HG03097 (cell line): ENCODE data around the gene RSRC1.
A peak's percentile ranks its signal among the peaks of the same experiment; 100 is the strongest.

Experiments used
- ATAC-seq: cut with Tn5 transposase; IDR thresholded peaks from one replicate; pipeline ENCODE4 v1.9.1; 2021; ENCODE audit not compliant: unreplicated experiment, low FRiP score

Gene RSRC1

DNA sequence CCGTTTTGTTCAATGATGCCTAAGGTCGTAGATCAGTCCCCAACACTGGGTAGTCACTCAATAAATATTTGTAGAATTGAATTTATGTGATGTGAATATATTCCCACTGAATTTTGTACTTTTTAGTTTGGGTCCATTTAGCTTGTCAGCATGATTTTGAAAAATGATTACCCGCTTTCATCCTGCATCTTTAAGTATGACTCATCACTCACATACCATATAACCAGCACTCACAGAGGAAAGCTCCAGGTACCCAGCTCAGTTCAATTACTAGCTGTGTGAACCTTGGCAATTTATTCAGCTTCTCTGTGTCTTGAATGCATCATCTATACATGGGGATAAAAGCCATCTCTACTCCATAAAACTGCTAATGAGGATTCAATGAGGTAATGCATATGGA, 458.9 kb downstream of the RSRC1 start:
- ATAC-seq: no peak

DNA sequence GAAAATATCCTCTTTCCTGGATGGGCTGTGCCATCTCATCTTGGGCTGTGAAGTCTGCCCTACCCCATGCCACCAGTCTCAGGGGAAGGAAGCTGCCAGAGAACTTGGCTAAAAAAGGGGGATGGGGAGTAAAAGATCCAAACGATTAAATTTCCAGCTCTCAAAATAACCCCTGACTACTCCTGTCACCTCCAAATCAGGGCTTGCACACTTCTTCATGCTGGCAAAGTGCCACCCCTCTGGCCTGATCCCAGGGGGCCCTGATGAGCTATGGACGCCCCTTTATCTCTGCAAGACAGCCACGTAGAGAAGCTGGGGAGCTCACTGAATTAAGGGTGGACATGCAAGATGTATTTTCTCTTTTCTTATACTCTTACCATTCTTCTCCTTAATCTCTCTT, 459.9 kb downstream of the RSRC1 start:
- ATAC-seq: no peak

DNA sequence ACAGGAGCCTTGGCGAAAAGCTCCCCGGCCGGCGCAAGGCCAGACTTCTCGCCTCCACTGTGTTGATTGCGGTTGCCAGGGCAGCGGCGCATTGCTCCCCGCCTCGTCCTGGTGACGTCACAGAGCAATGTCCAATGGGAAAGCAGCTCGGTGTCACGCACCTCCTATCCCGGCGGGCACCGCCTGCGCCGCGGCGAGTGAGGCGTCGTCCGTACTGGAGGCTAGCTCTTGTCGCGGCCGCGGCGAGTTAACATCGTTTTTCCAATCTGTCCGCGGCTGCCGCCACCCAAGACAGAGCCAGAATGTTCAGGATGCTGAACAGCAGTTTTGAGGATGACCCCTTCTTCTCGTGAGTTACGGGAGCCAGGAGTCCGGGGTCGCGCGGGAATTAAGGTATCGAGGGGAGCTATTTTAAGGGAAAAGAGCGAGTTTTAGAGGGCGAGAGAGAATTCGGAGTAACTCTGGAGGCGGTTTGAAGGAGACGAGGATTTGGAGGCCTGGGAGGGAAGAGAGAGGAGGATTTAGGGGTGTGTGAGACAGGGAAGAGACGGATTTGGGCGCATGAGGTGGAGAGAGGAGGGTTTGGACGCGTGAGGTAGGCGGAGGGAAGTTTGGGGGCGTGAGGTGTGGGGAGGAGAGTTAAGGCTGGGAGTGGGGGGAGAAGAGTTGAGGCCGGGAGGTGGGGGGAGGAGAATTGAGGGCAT, 461.3 kb downstream of the RSRC1 start, which contains the start of gene MLF1:
Gene MLF1, plus strand, starts transcription at position 196 of the 704 bp plus-strand sequence. Its CDS starts 107 bp downstream, at position 303.
- peak; percentile 100 for ATAC-seq

DNA sequence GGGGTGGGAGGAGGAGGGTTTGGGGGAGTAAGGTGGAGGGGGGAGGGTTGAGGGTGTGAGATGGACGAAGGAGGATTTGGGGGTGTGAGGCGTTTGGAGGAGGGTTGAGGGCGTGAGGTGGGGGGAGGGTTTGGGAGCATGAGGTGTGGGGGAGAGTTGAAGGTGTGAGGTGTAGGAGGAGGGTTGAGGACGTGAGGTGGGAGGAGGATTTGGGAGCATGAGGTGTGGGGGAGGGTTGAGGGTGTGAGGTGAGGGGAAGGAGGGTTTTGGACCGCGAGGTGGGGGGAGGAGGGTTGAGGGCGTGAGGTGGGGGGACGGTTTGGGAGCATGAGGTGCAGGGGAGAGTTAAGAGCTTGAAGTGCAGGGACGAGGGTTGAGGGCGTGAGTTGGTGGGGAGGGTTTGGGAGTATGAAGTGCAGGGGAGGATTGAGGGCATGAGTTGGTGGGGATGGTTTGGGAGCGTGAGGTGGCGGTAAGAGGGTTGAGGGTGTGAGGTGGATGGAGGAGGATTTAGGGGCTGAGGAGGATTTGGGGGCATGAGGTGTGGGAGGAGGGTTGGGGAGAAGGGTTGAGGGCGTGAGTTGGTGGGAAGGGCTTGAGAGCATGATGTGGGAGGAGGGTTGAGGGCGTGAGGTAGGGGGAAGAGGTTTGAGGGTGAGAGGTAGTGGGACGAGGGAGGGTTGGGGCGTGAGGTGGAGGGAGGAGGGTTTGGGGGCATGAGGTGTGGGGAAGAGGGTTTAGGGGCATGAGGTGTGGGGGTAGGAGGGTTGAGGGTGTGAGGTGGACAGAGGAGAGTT, 462.3 kb downstream of the RSRC1 start:
- ATAC-seq: no peak

DNA sequence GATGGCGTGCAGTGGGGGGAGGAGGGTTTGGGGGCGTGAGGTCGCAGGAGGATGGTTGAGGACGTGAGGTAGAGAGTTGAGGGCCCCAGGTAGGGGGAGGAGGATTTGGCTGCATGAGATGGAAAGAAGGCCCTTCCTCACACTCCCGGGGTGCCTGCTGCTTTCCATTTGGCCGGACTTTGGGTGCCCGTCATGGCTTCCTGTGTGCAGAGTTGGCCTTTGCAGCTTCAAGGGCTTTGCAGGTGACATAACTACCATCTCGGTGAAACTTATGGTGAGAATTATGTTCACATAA, 462.8 kb downstream of the RSRC1 start:
- ATAC-seq: no peak

DNA sequence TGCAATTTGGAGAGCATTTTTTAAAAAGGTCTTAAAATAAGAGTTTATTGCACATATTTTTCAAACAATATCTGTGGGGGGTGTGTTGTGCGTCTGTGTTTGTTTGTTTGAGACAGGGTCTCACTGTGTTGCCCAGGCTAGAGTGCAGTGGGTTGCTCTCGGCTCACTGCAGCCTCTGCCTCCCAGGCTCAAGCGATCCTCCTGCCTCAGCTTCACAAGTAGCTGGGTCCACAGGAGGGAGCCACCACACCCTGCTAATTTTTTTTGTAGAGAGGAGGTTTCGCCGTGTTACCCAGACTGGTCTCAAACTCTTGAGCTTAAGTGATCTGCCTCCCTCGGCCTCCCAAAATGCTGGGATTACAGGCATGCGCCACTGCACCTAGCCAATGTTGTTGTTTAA, 463.8 kb downstream of the RSRC1 start:
- ATAC-seq: no peak

DNA sequence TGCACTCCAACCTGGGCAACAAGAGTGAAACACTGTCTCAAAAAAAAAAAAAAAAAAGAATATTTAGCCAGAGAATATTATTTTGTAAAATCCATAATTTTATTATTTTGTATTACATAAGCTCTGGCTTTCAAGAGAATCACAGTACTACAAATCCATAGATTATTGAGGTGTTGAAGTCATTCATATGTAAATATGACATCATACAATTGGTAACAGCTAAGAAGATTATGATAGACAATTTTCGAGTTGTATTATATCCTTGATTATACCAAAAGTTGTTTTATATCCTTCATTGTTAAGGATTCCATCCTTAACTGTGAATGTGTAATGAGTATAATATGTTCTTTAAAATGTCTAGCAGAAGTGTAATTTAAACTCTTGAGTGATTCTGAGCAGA, 464.8 kb downstream of the RSRC1 start:
- ATAC-seq: no peak

DNA sequence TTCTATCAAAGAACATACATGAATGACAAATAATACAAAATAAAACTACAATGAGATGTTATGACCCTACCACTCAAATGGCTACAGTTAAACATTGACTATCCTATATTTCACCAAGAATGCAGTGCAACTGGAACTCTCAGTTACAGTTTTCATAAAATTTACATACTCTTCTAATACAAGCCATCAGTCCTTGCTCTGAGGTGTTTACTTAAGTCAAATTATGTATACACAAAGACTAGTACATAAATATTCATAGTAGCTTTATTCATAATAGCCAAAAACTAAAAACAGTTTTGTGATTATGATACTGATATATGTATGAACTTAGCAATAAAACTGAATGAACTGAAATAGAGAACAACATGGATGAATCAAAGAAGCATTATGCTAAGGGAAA, 480.3 kb downstream of the RSRC1 start:
- no peak for ATAC-seq
